Tibial artery (tissue), 4 donors: ENCODE data around the gene RNF148.

Source experiments
- DNase-seq, 2 donors: peaks; one replicate each; pipeline ENCODE4 v3.0.0-alpha.2; 2019
- H3K27ac ChIP-seq, 2 donors: fragments of 200-600 bp; sonication (generic) in 1 of 2; 1 replicate in 1 of 2; 2 replicates in 1 of 2; pipeline ENCODE4 v1.5.1; 2018 to 2019; ENCODE audit warnings: mild to moderate bottlenecking in 1 of 2
- H3K27me3 ChIP-seq, 2 donors: fragments of 200-600 bp; sonication (generic) in 1 of 2; one replicate each; pipeline versions ENCODE4 v1.5.1 to v1.6.0; 2016 to 2019
- H3K36me3 ChIP-seq, 3 donors: fragments of 200-600 bp; sonication (generic) in 2 of 3; one replicate each; pipeline ENCODE4 v1.5.1; 2016 to 2019; ENCODE audit warnings: mild to moderate bottlenecking in 2 of 3
- H3K4me1 ChIP-seq, 4 donors: fragments of 200-600 bp; sonication (generic) in 2 of 4; 1 replicate in 3 of 4; 2 replicates in 1 of 4; pipeline ENCODE4 v1.5.1; 2016 to 2019
- H3K4me3 ChIP-seq, 2 donors: fragments of 200-600 bp; sonication (generic) in 1 of 2; 1 replicate in 1 of 2; 2 replicates in 1 of 2; pipeline ENCODE4 v1.5.1; 2018 to 2019; ENCODE audit warnings: mild to moderate bottlenecking in 2 of 2
- H3K9me3 ChIP-seq, 3 donors: fragments of 200-600 bp; sonication (generic) in 1 of 3; one replicate each; pipeline ENCODE4 v1.5.1; 2016 to 2019
- CTCF ChIP-seq, 2 experiments: fragments of 200-600 bp in 1 of 2; fragments of 450-650 bp in 1 of 2; IDR thresholded peaks; one replicate each; pipeline ENCODE4 v1.5.1; 2017 to 2019; ENCODE audit warnings: antibody characterized with exemption in 2 of 2, mild to moderate bottlenecking in 1 of 2, moderate library complexity in 1 of 2
- intact Hi-C: fragments of 100-400 bp; cut with DNase I; formaldehyde crosslinking; loops from one replicate; pipeline ENCODE4 v1.15.0; 2023; ENCODE audit warnings: low total_unique reads

Gene RNF148

GRCh38 chr7:122738947-122739346 is 36.2 kb upstream of the RNF148 start:
- Histone ChIP-seq H3K36me3 (no peaks in the 10 kb centered on the region), H3K4me1 (no peaks in the 10 kb centered on the region), H3K9me3 (no peaks in the 10 kb centered on the region), H3K27ac (no peak overlapping the region), H3K4me3 (no peak overlapping the region), H3K27me3 (no peaks in the 10 kb centered on the region)
- no peak for DNase-seq
- TF ChIP-seq CTCF (IDR thresholded peaks at IDR 0.05) = no peak
- intact Hi-C loops = no loop called here

GRCh38 chr7:122736183-122736582 is 33.5 kb upstream of the RNF148 start:
- Histone ChIP-seq H3K9me3 (no peaks in the 10 kb centered on the region), H3K4me3 (no peak overlapping the region), H3K27me3 (no peaks in the 10 kb centered on the region), H3K4me1 (peaks cover 0 to under 1% (median 0%) of the 10 kb centered on the region in 4 donors), H3K36me3 (no peaks in the 10 kb centered on the region), H3K27ac (no peak overlapping the region)
- no peak for TF ChIP-seq CTCF (IDR thresholded peaks at IDR 0.05)
- DNase-seq = no peak
- intact Hi-C loops = no loop called here

GRCh38 chr7:122727759-122728158 is 25.0 kb upstream of the RNF148 start:
- peaks cover 0 to 7% (median 0%) of the 10 kb centered on the region in 4 donors for H3K4me1 ChIP-seq
- no peak for TF ChIP-seq CTCF (IDR thresholded peaks at IDR 0.05)
- no peak overlapping the region for H3K4me3 ChIP-seq
- no peaks in the 10 kb centered on the region for H3K27me3 ChIP-seq
- no peak overlapping the region for H3K27ac ChIP-seq
- intact Hi-C loops = no loop called here
- H3K9me3 ChIP-seq = no peaks in the 10 kb centered on the region
- no peak for DNase-seq
- no peaks in the 10 kb centered on the region for H3K36me3 ChIP-seq

GRCh38 chr7:122727354-122727753 is 24.6 kb upstream of the RNF148 start:
- DNase-seq = no peak
- Histone ChIP-seq H3K27ac (no peak overlapping the region), H3K36me3 (no peaks in the 10 kb centered on the region), H3K27me3 (no peaks in the 10 kb centered on the region), H3K4me3 (no peak overlapping the region), H3K4me1 (peaks cover 0 to 7% (median 0%) of the 10 kb centered on the region in 4 donors), H3K9me3 (no peaks in the 10 kb centered on the region)
- no peak for TF ChIP-seq CTCF (IDR thresholded peaks at IDR 0.05)
- intact Hi-C loops = no loop called here

- Histone ChIP-seq H3K36me3 (no peaks in the 10 kb centered on the region), H3K4me1 (peaks cover 0 to 7% (median 0%) of the 10 kb centered on the region in 4 donors), H3K27me3 (no peaks in the 10 kb centered on the region), H3K4me3 (no peak overlapping the region), H3K9me3 (no peaks in the 10 kb centered on the region), H3K27ac (no peak overlapping the region)
- intact Hi-C loops = no loop called here
- no peak for DNase-seq
- TF ChIP-seq CTCF (IDR thresholded peaks at IDR 0.05) = no peak
These were observed 24.2 kb upstream of the RNF148 start for GRCh38 chr7:122726881-122727280.

GRCh38 chr7:122724366-122724765 is 21.6 kb upstream of the RNF148 start:
- Histone ChIP-seq H3K4me3 (no peak overlapping the region), H3K27me3 (no peaks in the 10 kb centered on the region), H3K36me3 (no peaks in the 10 kb centered on the region), H3K9me3 (no peaks in the 10 kb centered on the region), H3K27ac (no peak overlapping the region), H3K4me1 (no peaks in the 10 kb centered on the region)
- no peak for TF ChIP-seq CTCF (IDR thresholded peaks at IDR 0.05)
- DNase-seq = no peak
- intact Hi-C loops = no loop called here
